GM23338 (cell line): ENCODE data around the gene NRXN2. TPM values are rescaled to one million over a fixed set of nuclear protein-coding genes. Genes with fewer than 3 reads are reported as not detected.

Experiments used
- ATAC-seq: fragments of 200-7000 bp; cut with Tn5 transposase; 3 replicates; pipeline ENCODE4 v1.9.1; 2020
- DNase-seq: peaks from one replicate; pipeline ENCODE4 v3.0.0-alpha.2; 2015; ENCODE audit warnings: low spot score
- H2AFZ ChIP-seq: fragments of 200-600 bp; sonication (generic); 2 replicates; pipeline ENCODE4 v1.8.0; 2016; ENCODE audit warnings: antibody characterized with exemption, mild to moderate bottlenecking, moderate library complexity
- H3F3A ChIP-seq: fragments of 200-600 bp; sonication (generic); replicated peaks from 2 replicates; pipeline ENCODE4 v1.8.0; 2017; ENCODE audit warnings: antibody characterized with exemption, mixed run types, low read depth
- H3K27ac ChIP-seq: fragments of 200-600 bp; sonication (generic); 2 replicates; pipeline ENCODE4 v1.6.1; 2016; ENCODE audit warnings: low read depth
- H3K27me3 ChIP-seq: fragments of 200-600 bp; sonication (generic); 2 replicates; pipeline ENCODE4 v1.8.0; 2016; ENCODE audit warnings: mild to moderate bottlenecking, mixed run types, moderate library complexity; ENCODE audit not compliant: insufficient read depth
- H3K36me3 ChIP-seq: fragments of 200-600 bp; sonication (generic); 2 replicates; pipeline ENCODE4 v1.8.0; 2016; ENCODE audit warnings: mild to moderate bottlenecking; ENCODE audit not compliant: insufficient read depth
- H3K4me1 ChIP-seq: fragments of 200-600 bp; sonication (generic); 2 replicates; pipeline ENCODE4 v1.8.0; 2016; ENCODE audit warnings: mild to moderate bottlenecking, moderate library complexity; ENCODE audit not compliant: insufficient read depth
- H3K4me2 ChIP-seq: fragments of 200-600 bp; sonication (generic); 2 replicates; pipeline ENCODE4 v1.7.1; 2017; ENCODE audit warnings: mixed run types
- H3K4me3 ChIP-seq: fragments of 200-600 bp; sonication (generic); 2 replicates; pipeline ENCODE4 v1.6.1; 2016; ENCODE audit warnings: mixed run types
- H3K79me2 ChIP-seq: fragments of 200-600 bp; sonication (generic); replicated peaks from 2 replicates; pipeline ENCODE4 v1.8.0; 2017; ENCODE audit warnings: mild to moderate bottlenecking; ENCODE audit not compliant: insufficient read depth
- H3K9me2 ChIP-seq: fragments of 200-600 bp; sonication (generic); 2 replicates; pipeline ENCODE4 v1.8.0; 2017; ENCODE audit not compliant: insufficient read depth
- H4K20me1 ChIP-seq: fragments of 200-600 bp; sonication (generic); replicated peaks from 2 replicates; pipeline ENCODE4 v1.8.0; 2017; ENCODE audit warnings: mild to moderate bottlenecking; ENCODE audit not compliant: insufficient read depth
- H3K27ac Mint-ChIP-seq: 2 replicates; pipeline ENCODE4 v1.8.0; 2020; ENCODE audit warnings: inconsistent platforms, mild to moderate bottlenecking, moderate library complexity, mixed read lengths
- H3K27me3 Mint-ChIP-seq: 3 replicates; pipeline ENCODE4 v1.8.0; 2022; ENCODE audit warnings: low read depth, mild to moderate bottlenecking, moderate library complexity, mixed read lengths, inconsistent platforms; ENCODE audit not compliant: insufficient read depth, poor library complexity
- H3K36me3 Mint-ChIP-seq: 3 replicates; pipeline ENCODE4 v1.8.0; 2021; ENCODE audit warnings: low read depth, mild to moderate bottlenecking, inconsistent platforms, moderate library complexity, mixed read lengths
- H3K4me1 Mint-ChIP-seq: 3 replicates; pipeline ENCODE4 v1.8.0; 2020; ENCODE audit warnings: mild to moderate bottlenecking, inconsistent platforms, mixed read lengths
- H3K4me3 Mint-ChIP-seq: 3 replicates; pipeline ENCODE4 v1.8.0; 2021; ENCODE audit warnings: moderate library complexity, mild to moderate bottlenecking, inconsistent platforms, mixed read lengths
- H3K9me3 Mint-ChIP-seq: 3 replicates; pipeline ENCODE4 v1.8.0; 2020; ENCODE audit warnings: moderate library complexity, mild to moderate bottlenecking, inconsistent platforms, mixed read lengths
- CREB1 ChIP-seq: fragments of 250-450 bp; sonication (Bioruptor Pico); IDR thresholded peaks from 2 replicates; pipeline ENCODE4 v1.5.0; 2020; ENCODE audit warnings: low read depth, mild to moderate bottlenecking, moderate library complexity
- CTCF ChIP-seq, 2 experiments: fragments of 200-600 bp in 1 of 2; sonication (generic) in 1 of 2; conservative IDR thresholded peaks; 2 replicates each; pipeline versions ENCODE4 v1.5.1 to v1.6.1; 2016 to 2017; ENCODE audit warnings: antibody characterized with exemption in 2 of 2, low read depth in 2 of 2, mild to moderate bottlenecking in 2 of 2, moderate library complexity in 1 of 2
- ETS1 ChIP-seq: IDR thresholded peaks from 2 replicates; pipeline ENCODE4 v1.6.1; 2016; ENCODE audit warnings: antibody characterized with exemption
- EZH2 ChIP-seq: fragments of 200-600 bp; sonication (generic); IDR thresholded peaks from one replicate; pipeline ENCODE4 v1.8.0; 2017; ENCODE audit warnings: antibody characterized with exemption, mild to moderate bottlenecking, low read depth; ENCODE audit not compliant: unreplicated experiment
- EZH2phosphoT487 ChIP-seq: fragments of 200-600 bp; sonication (generic); IDR thresholded peaks from one replicate; pipeline ENCODE4 v1.8.1; 2018; ENCODE audit warnings: antibody characterized with exemption; ENCODE audit not compliant: unreplicated experiment
- JUNB ChIP-seq: IDR thresholded peaks from one replicate; pipeline ENCODE4 v1.6.1; 2016; ENCODE audit warnings: antibody characterized with exemption; ENCODE audit not compliant: unreplicated experiment
- NANOG ChIP-seq: IDR thresholded peaks from 2 replicates; pipeline ENCODE4 v1.6.1; 2016; ENCODE audit warnings: antibody characterized with exemption, borderline replicate concordance
- POLR2AphosphoS5 ChIP-seq: IDR thresholded peaks from 2 replicates; pipeline ENCODE4 v1.6.1; 2016; ENCODE audit warnings: antibody characterized with exemption, low read depth
- REST ChIP-seq: IDR thresholded peaks from one replicate; pipeline ENCODE4 v1.6.1; 2018; ENCODE audit warnings: antibody characterized with exemption; ENCODE audit not compliant: unreplicated experiment
- ZNF114 ChIP-seq: fragments of 250-450 bp; sonication (Bioruptor Pico); IDR thresholded peaks from 2 replicates; pipeline ENCODE4 v1.5.0; 2020; ENCODE audit warnings: mild to moderate bottlenecking, moderate library complexity
- ZNF331 ChIP-seq: fragments of 250-450 bp; sonication (Bioruptor Pico); IDR thresholded peaks from 2 replicates; pipeline ENCODE4 v1.5.0; 2020; ENCODE audit warnings: low read depth, mild to moderate bottlenecking, moderate library complexity
- ZNF462 ChIP-seq: fragments of 250-450 bp; sonication (Bioruptor Pico); IDR thresholded peaks from 2 replicates; pipeline ENCODE4 v1.5.0; 2020; ENCODE audit warnings: mild to moderate bottlenecking, moderate library complexity
- polyA plus RNA-seq: library from polyadenylated mRNA; unstranded; fragments of >200 nt; fragmentation: Nextera tagmentation; extraction: Ambion mirVana; gene quantifications from 2 replicates; pipeline ENCODE4 v1.2.1, GENCODE V29; 2016
- total RNA-seq: library from RNA; depleted of rRNA; stranded (reverse); fragments of >200 nt; shearing (Covaris generic); gene quantifications from 2 replicates; pipeline ENCODE4 v1.2.3, GENCODE V29; 2014

Gene NRXN2
- total and polyA plus RNA-seq, 2 experiments from 2014 or later: 3.4 to 17.0 TPM

GRCh38 chr11:64679846-64680245 is 43.2 kb downstream of the NRXN2 start (continued):
- TF ChIP-seq CREB1 (CRISPR knock-in tag): no peak
- TF ChIP-seq CTCF (conservative IDR thresholded peaks at IDR 0.05; ENCODE audit: low read depth in 2 of 2): no peak
- TF ChIP-seq EZH2phosphoT487: no peak
- no peak for TF ChIP-seq POLR2AphosphoS5

- no peaks in the 10 kb centered on the region for H3K4me1 ChIP-seq
- H3K27me3 Mint-ChIP-seq: peaks cover 9% of the 10 kb centered on the region
- no peak overlapping the region for H3K4me3 ChIP-seq
- peaks cover 4% of the 10 kb centered on the region; the same call in 2 of the 3 replicates for H3K4me1 Mint-ChIP-seq
- no peaks in the 10 kb centered on the region; the same call in 1 of the 2 replicates for H4K20me1 ChIP-seq
- H3K36me3 ChIP-seq: no peaks in the 10 kb centered on the region
- no peaks in the 10 kb centered on the region for H3K27me3 ChIP-seq
- H2AFZ ChIP-seq: no peak overlapping the region
- H3K79me2 ChIP-seq: no peaks in the 10 kb centered on the region
- no peak for DNase-seq
- H3K9me2 ChIP-seq: no peaks in the 10 kb centered on the region
- no peaks in the 10 kb centered on the region for H3K9me3 Mint-ChIP-seq
- no peak overlapping the region for H3K27ac Mint-ChIP-seq
- no peaks in the 10 kb centered on the region for H3K36me3 Mint-ChIP-seq
- no peak overlapping the region for H3K4me3 Mint-ChIP-seq
- H3K4me2 ChIP-seq: no peak overlapping the region
- H3F3A ChIP-seq: no peaks in the 10 kb centered on the region
- ATAC-seq: no peak
- no peak overlapping the region for H3K27ac ChIP-seq
- no peak for TF ChIP-seq JUNB
- no peak for TF ChIP-seq ETS1
- no peak for TF ChIP-seq EZH2phosphoT487
- no peak for TF ChIP-seq NANOG
- TF ChIP-seq REST: no peak
- no peak for TF ChIP-seq CREB1 (CRISPR knock-in tag)
- no peak for TF ChIP-seq ZNF462 (CRISPR knock-in tag)
- no peak for TF ChIP-seq POLR2AphosphoS5
- TF ChIP-seq ZNF114: no peak
- TF ChIP-seq ZNF331 (CRISPR knock-in tag): no peak
- no peak for TF ChIP-seq EZH2
Measured at GRCh38 chr11:64677441-64678023, 45.5 kb downstream of the NRXN2 start.
